GM21825 (cell line): ENCODE data around the gene TUBG1.

Experiments used
- ATAC-seq: cut with Tn5 transposase; IDR thresholded peaks from one replicate; pipeline ENCODE4 v1.9.1; 2021; ENCODE audit warnings: mild to moderate bottlenecking, moderate library complexity; ENCODE audit not compliant: unreplicated experiment

The TUBG1 gene

GRCh38 chr17:42609182-42609813, at the start of gene TUBG1, which contains the start of gene RETREG3:
Gene TUBG1 (plus strand): TSS chr17:42609683. CDS start chr17:42609738, 55 bp downstream.
Gene RETREG3 (minus strand): TSS chr17:42609374. CDS start chr17:42609324, 50 bp downstream.
- peak; percentile 80 for ATAC-seq

- no peak for ATAC-seq
Observed at GRCh38 chr17:42560246-42560645, 49.2 kb upstream of the TUBG1 start.

DNA sequence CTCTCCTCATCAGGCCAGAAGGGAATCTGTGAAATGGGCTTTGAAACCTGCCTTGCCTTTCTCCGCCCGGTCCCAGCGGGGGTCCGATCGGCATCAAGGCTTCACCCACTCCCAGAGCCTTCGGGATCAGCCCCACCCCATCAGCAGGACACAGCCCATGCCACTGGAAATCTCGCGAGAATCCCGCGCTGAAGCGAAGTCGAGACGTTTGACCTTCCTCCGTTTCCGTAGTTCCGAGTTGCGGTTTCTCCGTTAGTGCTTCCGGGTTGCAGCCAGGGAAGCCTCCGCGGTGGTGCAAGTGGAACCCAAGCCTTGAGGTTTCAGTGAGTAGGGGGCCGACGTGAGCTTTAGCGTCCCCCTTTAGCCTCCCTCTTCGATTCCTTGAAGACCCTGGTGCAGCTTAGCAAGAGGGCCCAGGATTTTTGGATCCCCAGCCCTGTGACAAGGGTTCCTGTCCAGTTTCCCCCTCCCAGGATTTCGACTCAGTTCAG, 47.5 kb upstream of the TUBG1 start, which contains the start of gene COASY:
Gene COASY, plus strand, starts transcription at position 252 of the 491 bp plus-strand sequence. CDS start 475 bp downstream, outside the sequence.
- peak; percentile 43 for ATAC-seq

- ATAC-seq = no peak
Observed at GRCh38 chr17:42562388-42563142, 46.9 kb upstream of the TUBG1 start.

- no peak for ATAC-seq
Observed at GRCh38 chr17:42563143-42563509, 46.4 kb upstream of the TUBG1 start.

DNA sequence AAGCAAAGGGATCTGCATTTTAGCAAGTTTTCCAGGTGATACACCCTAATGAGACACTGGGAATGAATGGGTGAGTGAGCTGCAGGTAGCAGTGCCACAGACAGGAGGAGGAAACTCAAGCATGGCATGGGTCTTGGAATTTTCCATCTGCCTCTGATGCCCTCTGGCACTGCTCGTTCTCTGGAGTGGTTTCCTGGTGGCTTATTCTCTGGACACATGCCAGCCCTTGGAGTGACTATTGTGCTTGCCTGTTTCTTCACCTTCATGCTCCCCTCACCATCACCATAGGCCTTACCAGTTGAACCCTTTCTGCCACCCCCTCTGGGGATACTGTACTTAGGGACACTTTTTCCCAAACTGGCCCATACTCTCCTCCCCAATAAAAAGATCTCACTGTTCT, 45.9 kb upstream of the TUBG1 start:
- ATAC-seq = no peak

DNA sequence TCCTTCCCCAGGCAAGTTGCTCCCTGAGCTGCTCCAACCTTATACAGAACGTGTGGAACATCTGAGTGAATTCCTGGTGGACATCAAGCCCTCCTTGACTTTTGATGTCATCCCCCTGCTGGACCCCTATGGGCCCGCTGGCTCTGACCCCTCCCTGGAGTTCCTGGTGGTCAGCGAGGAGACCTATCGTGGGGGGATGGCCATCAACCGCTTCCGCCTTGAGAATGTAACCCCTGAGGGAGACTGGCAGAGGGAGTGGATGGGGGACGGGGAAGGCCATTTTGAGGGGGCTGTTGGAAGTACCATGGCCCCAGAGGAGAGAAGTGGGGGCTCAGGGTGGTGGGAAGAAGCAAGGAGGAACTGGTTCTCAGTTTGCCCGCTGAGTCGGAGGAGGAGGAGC, 45.5 kb upstream of the TUBG1 start:
- no peak for ATAC-seq

GRCh38 chr17:42564815-42565522, 44.5 kb upstream of the TUBG1 start:
- no peak for ATAC-seq

DNA sequence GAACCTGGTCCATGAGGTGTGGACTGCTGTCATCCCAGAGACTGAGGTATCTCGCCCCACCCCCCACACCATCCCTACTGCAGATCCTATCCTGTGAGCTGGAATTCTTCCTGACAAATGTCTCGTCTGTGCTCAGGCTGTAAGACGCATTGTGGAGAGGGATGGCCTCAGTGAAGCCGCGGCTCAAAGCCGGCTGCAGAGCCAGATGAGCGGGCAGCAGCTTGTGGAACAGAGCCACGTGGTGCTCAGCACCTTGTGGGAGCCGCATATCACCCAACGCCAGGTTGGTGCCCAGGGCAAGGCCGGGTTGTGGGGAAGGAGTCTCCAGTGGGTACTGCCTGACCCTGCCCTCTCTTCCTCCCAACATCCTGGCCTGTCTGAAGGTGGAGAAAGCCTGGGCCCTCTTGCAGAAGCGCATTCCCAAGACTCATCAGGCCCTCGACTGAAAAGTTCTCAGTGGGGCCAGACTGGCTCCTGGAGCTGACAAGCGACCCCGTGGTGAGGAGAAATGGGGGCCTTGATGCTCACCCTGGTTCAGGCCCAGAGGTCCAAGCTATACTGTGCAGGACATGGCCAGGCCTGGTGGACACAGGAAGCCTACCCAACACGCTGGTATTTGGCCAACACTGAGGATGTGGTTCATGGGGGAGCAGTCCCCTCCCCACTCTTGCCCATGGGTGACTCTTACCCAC, 43.8 kb upstream of the TUBG1 start:
- no peak for ATAC-seq

DNA sequence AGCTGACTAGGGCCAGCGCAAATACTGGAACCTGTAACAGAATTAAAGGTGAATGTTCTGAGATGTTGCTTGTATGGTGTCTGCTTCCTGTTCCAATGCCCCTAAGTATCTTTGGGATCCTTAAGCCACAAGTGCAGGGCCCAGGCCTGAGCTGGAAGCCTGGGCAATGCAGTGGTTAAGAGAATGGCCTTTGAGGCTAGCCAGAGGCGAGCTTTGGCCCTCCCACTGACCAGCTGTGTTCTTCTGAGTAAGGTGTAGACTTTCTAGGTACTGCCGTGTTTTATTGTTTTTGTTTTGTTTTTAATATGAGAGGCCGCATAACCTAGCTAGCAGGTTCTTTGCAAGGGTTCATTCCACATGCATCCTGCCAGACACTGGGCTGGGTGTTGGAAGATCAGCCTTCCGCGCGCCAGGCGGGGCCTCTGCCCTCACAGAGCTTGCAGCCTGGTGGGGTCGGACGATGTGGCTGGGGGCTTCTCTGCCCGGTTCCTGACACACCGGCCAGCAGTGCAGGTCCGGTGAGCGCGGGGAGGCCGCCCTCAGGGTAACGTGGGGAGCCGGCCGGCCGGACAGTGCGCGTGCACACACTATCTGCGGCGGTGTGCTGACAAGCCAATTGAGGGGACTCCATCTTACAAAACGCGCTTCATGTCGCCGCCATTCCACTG, 43.1 kb upstream of the TUBG1 start:
- no peak for ATAC-seq

DNA sequence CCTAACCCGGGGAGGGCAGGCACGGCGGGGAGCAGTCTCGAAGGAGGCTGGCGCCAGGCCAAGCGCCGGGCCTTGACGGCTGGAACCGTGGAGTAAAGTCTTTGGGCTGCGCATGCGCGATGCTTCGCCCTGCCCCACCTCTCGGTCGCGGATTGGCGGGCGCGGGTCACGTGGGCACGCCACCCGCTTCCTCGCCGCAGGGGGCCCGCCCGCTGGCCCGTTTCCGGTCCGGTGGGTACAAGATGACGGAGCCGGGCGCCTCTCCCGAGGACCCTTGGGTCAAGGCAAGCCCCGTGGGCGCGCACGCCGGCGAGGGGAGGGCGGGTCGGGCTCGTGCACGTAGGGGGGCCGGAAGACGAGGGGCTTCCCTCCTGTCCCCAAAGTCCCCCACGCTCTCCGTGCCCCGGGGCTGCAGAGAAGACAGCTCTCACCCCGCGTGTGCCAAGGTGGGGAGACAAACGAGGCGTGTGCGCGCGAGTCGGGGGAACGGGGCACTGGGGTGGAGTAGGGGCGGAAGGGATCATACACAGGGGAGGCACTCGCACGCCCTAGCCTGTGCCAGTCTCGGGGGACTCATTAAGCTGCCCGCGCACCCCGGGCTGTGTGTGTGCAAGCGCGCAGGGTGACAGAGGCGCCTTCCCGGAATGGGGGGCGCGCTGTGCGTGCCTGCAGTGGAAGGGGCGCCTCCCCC, 42.5 kb upstream of the TUBG1 start, which contains the start of gene MLX:
Gene MLX, plus strand, starts transcription at position 218 of the 691 bp plus-strand sequence. Its CDS starts 25 bp downstream, at position 243.
- ATAC-seq = no peak

DNA sequence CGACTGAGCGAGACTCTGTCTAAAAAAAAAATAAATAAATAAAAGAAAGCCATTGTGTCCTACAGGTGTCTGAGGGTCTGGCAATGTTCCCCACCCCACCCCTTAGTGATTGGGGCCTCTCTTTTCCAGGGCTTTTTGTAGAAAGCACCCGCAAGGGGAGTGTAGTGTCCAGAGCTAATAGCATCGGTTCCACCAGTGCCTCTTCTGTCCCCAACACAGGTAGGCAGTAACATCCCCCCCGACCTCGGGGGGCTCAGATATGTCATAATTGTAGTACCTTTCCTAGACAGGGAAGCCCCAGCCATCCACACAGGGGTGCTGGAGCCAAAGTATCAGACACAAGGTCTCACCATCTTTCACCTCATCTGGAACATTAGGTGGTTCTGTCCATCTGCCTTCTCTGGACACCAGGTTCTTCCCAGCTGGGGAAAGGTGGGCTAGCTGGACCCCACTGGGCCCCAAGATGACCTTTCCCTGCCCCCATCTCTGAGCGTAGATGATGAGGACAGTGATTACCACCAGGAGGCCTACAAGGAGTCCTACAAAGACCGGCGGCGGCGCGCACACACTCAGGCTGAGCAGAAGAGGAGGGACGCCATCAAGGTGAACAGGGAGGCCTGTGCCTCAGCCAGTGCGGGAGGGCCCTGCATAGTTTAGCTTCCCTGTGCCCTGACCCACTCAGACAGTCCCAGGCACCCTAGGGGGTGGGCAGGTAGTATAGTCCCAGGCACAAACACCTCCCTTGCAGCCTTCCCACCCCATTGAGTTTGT, 41.0 kb upstream of the TUBG1 start:
- ATAC-seq = no peak

DNA sequence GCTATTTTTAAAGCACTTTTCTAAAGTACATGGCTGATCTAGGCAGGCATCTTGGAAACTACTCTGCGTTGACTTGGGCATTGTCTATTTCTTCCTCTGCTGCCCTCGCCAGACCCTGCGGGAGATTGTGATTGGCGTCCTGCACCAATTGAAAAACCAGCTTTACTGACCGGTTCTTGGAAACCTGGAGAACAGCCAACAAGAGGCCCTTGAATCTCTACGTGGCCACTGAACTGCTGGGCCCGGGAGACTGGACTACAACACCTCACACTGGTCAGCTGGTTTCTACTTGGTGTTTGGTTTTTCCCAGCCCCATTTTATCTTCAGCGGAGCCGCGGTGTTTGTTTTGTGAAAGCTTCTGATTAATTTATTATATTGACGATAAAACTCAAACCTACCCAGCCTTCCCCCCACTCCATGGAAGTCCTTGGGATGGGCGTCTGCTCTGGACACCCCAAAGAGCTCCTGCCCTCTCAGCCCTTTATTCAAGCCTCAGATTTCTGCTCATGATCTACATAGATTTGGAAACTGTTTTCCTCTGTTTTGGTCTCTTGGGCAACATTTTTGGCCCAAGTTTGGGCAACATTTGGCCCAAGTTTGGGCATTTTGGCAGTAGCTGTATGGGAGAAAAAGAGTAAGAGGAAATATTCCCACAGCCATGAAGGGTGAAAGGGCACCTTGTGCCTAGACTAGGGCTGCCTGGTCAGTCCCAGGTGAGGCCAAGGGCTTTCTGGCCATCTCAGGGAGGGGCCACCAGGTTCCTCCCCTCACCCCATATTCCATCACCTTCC, 37.9 kb upstream of the TUBG1 start:
- no peak for ATAC-seq

- ATAC-seq = no peak
Observed at GRCh38 chr17:42573095-42573494, 36.4 kb upstream of the TUBG1 start.

- ATAC-seq = no peak
Observed at GRCh38 chr17:42574463-42574862, 35.0 kb upstream of the TUBG1 start.

GRCh38 chr17:42577140-42577531, 32.3 kb upstream of the TUBG1 start:
- ATAC-seq = no peak

- peak; percentile 63 for ATAC-seq
Observed at GRCh38 chr17:42577532-42578281, 31.8 kb upstream of the TUBG1 start, which contains the start of gene PSMC3IP. Gene PSMC3IP (minus strand): TSS chr17:42577729. CDS start chr17:42577686, 43 bp downstream.
